Natural killer cell (primary cell): ENCODE results near the gene LMNA. TPM values are rescaled to one million over a fixed set of nuclear protein-coding genes. Genes with fewer than 3 reads are reported as not detected.
"Not testable (repeated sequence)": the region's sequence is repeated elsewhere in the genome, so short reads cannot be mapped to it uniquely, and the experiment has no call there.

Experiments used
- ATAC-seq, 3 donors: fragments of 150-1000 bp in 2 of 3; fragments of 200-7000 bp in 1 of 3; cut with Tn5 transposase; 1 replicate in 1 of 3; 2 replicates in 2 of 3; pipeline ENCODE4 v1.10.0; 2021; ENCODE audit warnings: mild to moderate bottlenecking in 2 of 3, moderate library complexity in 2 of 3
- DNase-seq, 2 donors: peaks; one replicate each; pipeline versions ENCODE4 v3.0.0 to v3.0.0-alpha.2; 2013 to 2021; ENCODE audit warnings: mixed read lengths in 1 of 2
- H3K27ac ChIP-seq: one replicate; pipeline ENCODE4 v1.5.1; 2013; ENCODE audit warnings: mild to moderate bottlenecking, low read length
- H3K27me3 ChIP-seq: one replicate; pipeline ENCODE4 v1.6.1; 2013; ENCODE audit warnings: low read length; ENCODE audit not compliant: control insufficient read depth, insufficient read depth
- H3K36me3 ChIP-seq: one replicate; pipeline ENCODE4 v1.6.1; 2013; ENCODE audit warnings: low read length; ENCODE audit not compliant: control insufficient read depth, insufficient read depth
- H3K4me1 ChIP-seq: one replicate; pipeline ENCODE4 v1.6.1; 2013; ENCODE audit warnings: low read length; ENCODE audit not compliant: control insufficient read depth, insufficient read depth
- H3K4me3 ChIP-seq: one replicate; pipeline ENCODE4 v1.5.1; 2013; ENCODE audit warnings: low read length
- H3K9me3 ChIP-seq: one replicate; pipeline ENCODE4 v1.6.1; 2013; ENCODE audit warnings: low read length; ENCODE audit not compliant: control insufficient read depth, insufficient read depth
- H3K27ac Mint-ChIP-seq, 2 donors: one replicate each; pipeline ENCODE4 v1.8.0; 2022; ENCODE audit warnings: mild to moderate bottlenecking in 2 of 2, mixed read lengths in 2 of 2, moderate library complexity in 1 of 2
- H3K27me3 Mint-ChIP-seq, 2 donors: one replicate each; pipeline ENCODE4 v1.8.0; 2022; ENCODE audit warnings: low read depth in 2 of 2, mixed read lengths in 2 of 2
- H3K36me3 Mint-ChIP-seq: one replicate; pipeline ENCODE4 v1.8.0; 2022; ENCODE audit warnings: mixed read lengths
- H3K4me1 Mint-ChIP-seq, 2 donors: one replicate each; pipeline ENCODE4 v1.8.0; 2022; ENCODE audit warnings: mixed read lengths in 2 of 2
- H3K4me3 Mint-ChIP-seq: one replicate; pipeline ENCODE4 v1.8.0; 2022; ENCODE audit warnings: mild to moderate bottlenecking, moderate library complexity, mixed read lengths
- H3K9me3 Mint-ChIP-seq, 2 donors: one replicate each; pipeline ENCODE4 v1.8.0; 2022; ENCODE audit warnings: mixed read lengths in 2 of 2
- CTCF ChIP-seq: fragments of 200-600 bp; IDR thresholded peaks from one replicate; pipeline ENCODE4 v1.8.0; 2022; ENCODE audit warnings: antibody characterized with exemption
- WGBS: methylation state at CpG from one replicate; pipeline ENCODE4 v1.1.7; 2013; ENCODE audit warnings: missing lambda C conversion rate; ENCODE audit not compliant: insufficient coverage; 5-methylcytosine and 5-hydroxymethylcytosine counted together
- intact Hi-C: fragments of 100-400 bp; cut with micrococcal nuclease; formaldehyde crosslinking; loops from one replicate; pipeline ENCODE4 v1.14.2; 2022
- total RNA-seq, 4 donors: library from RNA; stranded (reverse); fragments of 120-200 nt in 1 of 4; gene quantifications; one replicate each; pipeline versions ENCODE4 v1.2.3 to v1.2.4, GENCODE V29; 2013 to 2022

The LMNA gene
- total RNA-seq, 3 donors from 2014 or later (not counting 1 experiment from before 2014, with no cell fraction given) = 201 to 504 (median 273) TPM

DNA sequence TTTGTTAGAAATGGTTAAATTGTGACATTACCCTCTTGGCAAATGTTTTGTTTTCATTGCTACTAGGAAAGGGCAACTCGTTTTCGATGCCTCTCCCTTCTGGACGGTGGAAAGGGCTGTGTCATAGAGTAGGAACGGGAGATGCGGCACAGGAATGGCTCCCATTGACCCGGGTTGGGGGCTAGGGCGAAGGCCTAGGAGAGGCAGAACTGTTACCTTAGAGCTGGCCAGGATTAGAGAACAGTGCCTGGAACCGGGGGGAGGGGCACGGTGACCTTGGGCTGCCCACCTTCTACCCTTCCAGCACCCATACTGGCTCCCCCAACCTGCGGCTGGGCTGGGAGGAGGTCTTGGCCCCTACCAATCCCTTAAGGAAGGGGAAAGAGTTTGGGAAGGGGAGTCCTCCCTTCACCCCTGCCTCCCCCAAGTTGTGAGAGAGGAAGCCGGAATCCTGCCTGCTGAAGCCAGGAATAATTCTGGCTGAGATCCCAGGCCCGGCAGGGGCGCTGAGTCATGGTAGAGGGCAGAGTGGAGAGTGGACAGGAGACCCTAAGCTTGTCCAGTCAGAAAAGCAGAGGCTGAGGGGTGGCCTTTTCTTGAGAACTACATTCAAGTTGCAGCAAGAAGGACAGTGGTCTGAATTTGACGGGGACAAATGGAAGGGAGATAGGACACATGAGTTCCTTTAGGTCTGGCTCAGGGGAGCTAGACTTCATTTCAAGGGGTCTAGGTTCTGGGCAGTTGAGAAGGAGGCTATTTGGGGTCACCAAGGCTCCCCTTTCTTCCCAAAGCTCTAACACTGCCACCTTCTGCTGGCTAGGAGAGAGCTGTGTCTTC lies 8.2 kb downstream of the LMNA start:
- Mint-ChIP-seq H3K27ac (peak overlapping the region; percentile 76 to 89), H3K27me3 (peaks cover 2 to 8% of the 10 kb centered on the region in 2 donors), H3K36me3 (no peaks in the 10 kb centered on the region), H3K4me3 (no peak overlapping the region), H3K9me3 (no peaks in the 10 kb centered on the region), H3K4me1 (peaks cover 17 to 45% of the 10 kb centered on the region in 2 donors)
- ATAC-seq = no peak
- WGBS = 80% methylated on average over 12 of the region's 14 CpGs
- no peaks in the 10 kb centered on the region for H3K36me3 ChIP-seq
- DNase-seq = no peak
- peaks cover 62% of the 10 kb centered on the region for H3K4me1 ChIP-seq
- no peaks in the 10 kb centered on the region for H3K9me3 ChIP-seq
- intact Hi-C loops = no loop called here
- no peak overlapping the region for H3K27ac ChIP-seq
- no peak overlapping the region for H3K4me3 ChIP-seq
- TF ChIP-seq CTCF = no peak
- no peaks in the 10 kb centered on the region for H3K27me3 ChIP-seq

DNA sequence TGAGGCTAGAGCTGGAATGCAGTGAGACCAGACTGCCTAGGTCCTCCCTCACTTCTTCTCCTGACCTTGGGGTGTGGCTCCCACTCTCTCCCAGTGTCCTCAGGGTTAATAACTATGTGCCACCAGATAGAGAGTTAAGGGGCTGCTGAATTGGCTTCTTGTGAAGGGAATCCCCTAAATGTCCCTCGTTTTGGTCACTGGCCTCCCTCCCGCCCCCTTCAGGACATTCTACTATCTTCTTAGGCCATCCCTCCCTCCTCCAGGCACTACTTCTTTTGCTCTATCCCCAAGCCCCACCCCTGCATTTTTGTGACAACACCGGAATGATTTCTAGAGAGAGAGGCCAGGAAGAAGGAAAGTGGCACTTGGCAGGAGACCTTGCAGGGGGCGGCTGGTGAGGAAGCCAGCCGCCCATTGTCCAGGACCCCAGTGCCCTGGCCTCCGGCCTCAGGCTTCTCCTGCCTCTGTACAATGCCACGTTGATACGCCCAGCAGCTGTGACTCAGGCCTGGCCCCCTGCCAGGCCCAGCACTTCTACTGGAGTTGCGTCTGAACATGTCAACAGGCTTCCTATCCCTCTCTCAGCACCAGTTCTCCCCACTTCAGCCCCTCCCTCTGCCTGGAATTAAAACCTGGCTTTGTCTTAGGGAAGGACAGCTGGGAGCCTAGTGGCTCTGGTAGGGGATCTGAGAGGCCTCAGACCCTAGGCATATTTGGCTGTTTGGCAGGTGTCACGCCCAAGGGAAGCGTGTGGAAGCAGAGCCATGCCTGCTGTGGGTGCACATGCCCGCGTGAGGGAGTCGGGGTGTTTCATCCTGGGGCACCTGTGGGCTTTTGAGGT lies 9.1 kb downstream of the LMNA start:
- Histone ChIP-seq H3K36me3 (no peaks in the 10 kb centered on the region), H3K9me3 (no peaks in the 10 kb centered on the region), H3K4me3 (no peak overlapping the region), H3K4me1 (peaks cover 70% of the 10 kb centered on the region), H3K27ac (no peak overlapping the region), H3K27me3 (no peaks in the 10 kb centered on the region)
- peak in 1 of 2 donors; percentile 83 for DNase-seq
- Mint-ChIP-seq H3K9me3 (no peaks in the 10 kb centered on the region), H3K36me3 (no peaks in the 10 kb centered on the region), H3K27me3 (peaks cover 2 to 8% of the 10 kb centered on the region in 2 donors), H3K27ac (peak overlapping the region; percentile 76 to 89), H3K4me1 (peaks cover 21 to 52% of the 10 kb centered on the region in 2 donors), H3K4me3 (no peak overlapping the region)
- peak in 1 of 3 donors; percentile 10 for ATAC-seq
- intact Hi-C loops = no loop called here
- 39% methylated on average over 14 of the region's 14 CpGs for WGBS
- TF ChIP-seq CTCF = no peak

DNA sequence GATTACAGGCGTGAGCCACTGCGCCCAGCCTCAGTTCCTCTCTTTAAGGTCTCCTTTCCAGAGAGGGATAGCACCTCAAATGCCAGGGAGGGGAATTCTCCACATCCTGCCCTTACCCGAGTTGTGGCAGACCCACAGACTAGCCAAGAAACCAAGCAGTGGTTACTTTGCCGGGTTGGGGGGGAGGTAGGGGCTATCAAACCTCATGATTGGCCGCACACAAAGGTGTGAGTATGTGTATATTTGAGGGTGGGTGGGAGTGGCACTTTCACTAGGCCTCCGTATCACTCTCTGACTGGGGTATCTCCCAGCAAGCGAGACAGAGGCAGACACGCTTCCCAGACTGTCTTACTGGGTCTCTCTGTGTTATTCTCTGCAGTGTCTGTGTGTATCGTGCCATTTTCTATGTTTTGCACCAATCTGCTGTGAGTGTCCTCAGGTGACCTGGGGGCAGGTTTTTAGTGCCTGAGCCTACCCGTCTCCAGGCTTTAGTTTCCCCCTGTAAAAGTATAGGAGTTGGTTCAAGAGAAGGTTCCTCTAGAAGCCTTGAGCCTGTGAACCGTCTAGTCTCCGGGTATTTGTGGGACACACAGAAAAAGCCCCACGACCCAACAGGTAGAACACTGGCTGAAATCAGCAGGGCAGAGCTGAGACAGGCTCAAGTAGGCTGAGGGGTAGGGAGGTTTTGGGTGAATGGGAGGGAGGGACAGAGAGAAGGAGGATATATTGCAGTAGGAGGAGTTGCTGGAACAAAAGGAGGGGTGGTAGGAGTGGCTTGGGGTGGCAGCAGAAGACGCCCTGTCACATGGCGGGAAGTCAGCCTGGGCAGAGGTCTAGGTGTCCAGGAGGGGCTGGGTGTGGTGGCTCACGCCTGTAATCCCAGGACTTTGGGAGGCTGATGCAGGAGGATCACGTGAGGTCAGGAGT lies 10.3 kb downstream of the LMNA start:
- H3K36me3 Mint-ChIP-seq = no peaks in the 10 kb centered on the region

GRCh38 chr1:156125544-156125943 lies 11.0 kb downstream of the LMNA start:
- H3K4me3 ChIP-seq, H3K4me3 Mint-ChIP-seq, DNase-seq, H3K27me3 Mint-ChIP-seq, H3K36me3 Mint-ChIP-seq, intact Hi-C loops, ATAC-seq, H3K36me3 ChIP-seq, H3K9me3 ChIP-seq, H3K27ac ChIP-seq, H3K9me3 Mint-ChIP-seq, H3K27me3 ChIP-seq: not testable (repeated sequence)
- H3K27ac Mint-ChIP-seq = peak overlapping the region; percentile 76 to 89
- WGBS = 95% methylated on average over 10 of the region's 10 CpGs
- H3K4me1 Mint-ChIP-seq = peaks cover 21 to 55% of the 10 kb centered on the region in 2 donors
- peaks cover 76% of the 10 kb centered on the region for H3K4me1 ChIP-seq

More for the DNA sequence above, 10.3 kb downstream of the LMNA start:
- no peaks in the 10 kb centered on the region for H3K9me3 ChIP-seq
- WGBS = 44% methylated on average over 17 of the region's 17 CpGs
- peaks cover 3% of the 10 kb centered on the region for H3K27me3 ChIP-seq
- Mint-ChIP-seq H3K9me3 (no peaks in the 10 kb centered on the region), H3K4me1 (peaks cover 21 to 52% of the 10 kb centered on the region in 2 donors), H3K27me3 (peaks cover 2 to 8% of the 10 kb centered on the region in 2 donors), H3K4me3 (peak overlapping the region; percentile 25), H3K27ac (peak overlapping the region; percentile 76 to 89)
- intact Hi-C loops = no loop called here
- no peak overlapping the region for H3K4me3 ChIP-seq
- DNase-seq (peak in 1 of 2 donors; percentile 81), ATAC-seq (peak; percentile 16 to 63 (median 21))
- H3K27ac ChIP-seq = peak overlapping the region; percentile 65
- TF ChIP-seq CTCF = no peak
- no peaks in the 10 kb centered on the region for H3K36me3 ChIP-seq
- H3K4me1 ChIP-seq = peaks cover 76% of the 10 kb centered on the region
